H9 (cell line): ENCODE data around the gene PDE4B. TPM values are rescaled to one million over a fixed set of nuclear protein-coding genes. Genes with fewer than 3 reads are reported as not detected.

ENCODE experiments used
- DNase-seq: peaks from one replicate; pipeline ENCODE4 v3.0.0-alpha.2; 2017
- H2AFZ ChIP-seq: one replicate; pipeline ENCODE4 v1.6.1; 2013; ENCODE audit warnings: mild to moderate bottlenecking, low read length, control low read depth, moderate library complexity
- H2AK5ac ChIP-seq: 2 replicates; pipeline ENCODE4 v1.6.1; 2013; ENCODE audit warnings: low read length, control low read depth, mixed read lengths; ENCODE audit not compliant: insufficient read length
- H2BK120ac ChIP-seq: one replicate; pipeline ENCODE4 v1.6.1; 2013; ENCODE audit warnings: low read depth, mild to moderate bottlenecking, low read length, control low read depth, inconsistent platforms; ENCODE audit not compliant: poor library complexity, severe bottlenecking
- H2BK12ac ChIP-seq: 2 replicates; pipeline ENCODE4 v1.6.1; 2013; ENCODE audit warnings: low read length, control low read depth, mixed read lengths, low read depth; ENCODE audit not compliant: insufficient read length
- H2BK15ac ChIP-seq: 2 replicates; pipeline ENCODE4 v1.6.1; 2013; ENCODE audit warnings: low read depth, low read length, control low read depth
- H2BK20ac ChIP-seq: one replicate; pipeline ENCODE4 v1.6.1; 2013; ENCODE audit warnings: low read depth, mild to moderate bottlenecking, low read length, control low read depth, inconsistent platforms; ENCODE audit not compliant: poor library complexity, severe bottlenecking
- H2BK5ac ChIP-seq: 2 replicates; pipeline ENCODE4 v1.6.1; 2013; ENCODE audit warnings: low read length, control low read depth, mixed read lengths; ENCODE audit not compliant: insufficient read length
- H3K14ac ChIP-seq: 2 replicates; pipeline ENCODE4 v1.6.1; 2013; ENCODE audit warnings: low read length, control low read depth; ENCODE audit not compliant: insufficient read depth
- H3K18ac ChIP-seq: 2 replicates; pipeline ENCODE4 v1.6.1; 2013; ENCODE audit warnings: low read depth, mild to moderate bottlenecking, mixed read lengths, low read length, control low read depth; ENCODE audit not compliant: insufficient read length
- H3K23ac ChIP-seq: 2 replicates; pipeline ENCODE4 v1.6.1; 2013; ENCODE audit warnings: low read length, control low read depth, mixed read lengths, low read depth; ENCODE audit not compliant: insufficient read length
- H3K23me2 ChIP-seq: 2 replicates; pipeline ENCODE4 v1.6.1; 2013; ENCODE audit warnings: low read depth, mild to moderate bottlenecking, mixed read lengths, low read length, control low read depth; ENCODE audit not compliant: insufficient read length, poor library complexity, severe bottlenecking
- H3K27ac ChIP-seq: 2 replicates; pipeline ENCODE4 v1.5.1; 2013; ENCODE audit warnings: low read length, control low read depth, mixed read lengths, low read depth; ENCODE audit not compliant: insufficient read length
- H3K27me3 ChIP-seq: 2 replicates; pipeline ENCODE4 v1.6.1; 2013; ENCODE audit warnings: low read length, control low read depth, inconsistent platforms; ENCODE audit not compliant: insufficient read depth
- H3K4ac ChIP-seq: 2 replicates; pipeline ENCODE4 v1.6.1; 2013; ENCODE audit warnings: low read depth, mild to moderate bottlenecking, control low read depth, inconsistent platforms, low read length, moderate library complexity
- H3K4me1 ChIP-seq: 2 replicates; pipeline ENCODE4 v1.6.1; 2013; ENCODE audit warnings: low read length, control low read depth, inconsistent platforms; ENCODE audit not compliant: insufficient read depth
- H3K4me2 ChIP-seq: 2 replicates; pipeline ENCODE4 v1.6.1; 2013; ENCODE audit warnings: low read length, control low read depth, mixed read lengths; ENCODE audit not compliant: insufficient read length, insufficient read depth
- H3K56ac ChIP-seq: 2 replicates; pipeline ENCODE4 v1.6.1; 2013; ENCODE audit warnings: low read depth, mild to moderate bottlenecking, mixed read lengths, low read length, control low read depth; ENCODE audit not compliant: insufficient read length
- H3K79me1 ChIP-seq: 2 replicates; pipeline ENCODE4 v1.6.1; 2013; ENCODE audit warnings: low read depth, mild to moderate bottlenecking, moderate library complexity, low read length, control low read depth, inconsistent platforms; ENCODE audit not compliant: insufficient read depth, poor library complexity, severe bottlenecking
- H3K79me2 ChIP-seq: 2 replicates; pipeline ENCODE4 v1.6.1; 2013; ENCODE audit warnings: low read length, control low read depth, inconsistent platforms; ENCODE audit not compliant: insufficient read depth
- H3K9ac ChIP-seq: 2 replicates; pipeline ENCODE4 v1.6.1; 2013; ENCODE audit warnings: low read length, control low read depth, mixed read lengths; ENCODE audit not compliant: insufficient read length; ENCODE audit errors: extremely low read depth
- H3K9me3 ChIP-seq: one replicate; pipeline ENCODE4 v1.6.1; 2013; ENCODE audit warnings: low read depth, low read length, inconsistent platforms; ENCODE audit not compliant: control insufficient read depth
- H3T11ph ChIP-seq: one replicate; pipeline ENCODE4 v1.6.1; 2013; ENCODE audit warnings: mild to moderate bottlenecking, low read length, control low read depth, inconsistent platforms
- H4K20me1 ChIP-seq: one replicate; pipeline ENCODE4 v1.6.1; 2013; ENCODE audit not compliant: control insufficient read depth, insufficient read length, insufficient read depth
- H4K5ac ChIP-seq: 2 replicates; pipeline ENCODE4 v1.6.1; 2013; ENCODE audit warnings: low read depth, mild to moderate bottlenecking, mixed read lengths, low read length, control low read depth; ENCODE audit not compliant: insufficient read length
- H4K8ac ChIP-seq: replicated peaks from 2 replicates; pipeline ENCODE4 v1.6.1; 2013; ENCODE audit warnings: low read length, control low read depth, mixed read lengths, low read depth; ENCODE audit not compliant: insufficient read length
- H4K91ac ChIP-seq: 2 replicates; pipeline ENCODE4 v1.6.1; 2013; ENCODE audit warnings: low read depth, mild to moderate bottlenecking, moderate library complexity, mixed read lengths, low read length, control low read depth; ENCODE audit not compliant: insufficient read length
- H3K27ac Mint-ChIP-seq, 3 experiments: 2 replicates in 2 of 3; 3 replicates in 1 of 3; pipeline ENCODE4 v1.8.0; 2020 to 2021; ENCODE audit warnings: mixed read lengths in 3 of 3, mild to moderate bottlenecking in 1 of 3, moderate library complexity in 1 of 3
- H3K27me3 Mint-ChIP-seq: 2 replicates; pipeline ENCODE4 v1.8.0; 2021; ENCODE audit warnings: low read depth, mild to moderate bottlenecking, moderate library complexity, mixed read lengths
- H3K36me3 Mint-ChIP-seq, 3 experiments: 2 replicates in 2 of 3; 3 replicates in 1 of 3; pipeline ENCODE4 v1.8.0; 2020 to 2021; ENCODE audit warnings: low read depth in 3 of 3, mixed read lengths in 3 of 3; ENCODE audit not compliant: insufficient read depth in 1 of 3
- H3K4me1 Mint-ChIP-seq, 2 experiments: 2 replicates each; pipeline ENCODE4 v1.8.0; 2020; ENCODE audit warnings: mixed read lengths in 2 of 2
- H3K4me3 Mint-ChIP-seq, 2 experiments: 2 replicates in 1 of 2; 3 replicates in 1 of 2; pipeline ENCODE4 v1.8.0; 2020 to 2021; ENCODE audit warnings: mild to moderate bottlenecking in 2 of 2, mixed read lengths in 2 of 2, moderate library complexity in 1 of 2
- H3K9me3 Mint-ChIP-seq, 2 experiments: 2 replicates in 1 of 2; 3 replicates in 1 of 2; pipeline ENCODE4 v1.8.0; 2020; ENCODE audit warnings: mild to moderate bottlenecking in 2 of 2, mixed read lengths in 2 of 2, moderate library complexity in 1 of 2
- CTCF ChIP-seq: fragments of 200-600 bp; sonication (generic); conservative IDR thresholded peaks from 3 replicates; pipeline ENCODE4 v1.8.0; 2021; ENCODE audit warnings: antibody characterized with exemption, mild to moderate bottlenecking
- WGBS: extraction: QIAGEN DNeasy Blood & Tissue Kit; methylation state at CpG from one replicate; pipeline ENCODE4 v1.1.7; 2013; ENCODE audit warnings: missing lambda C conversion rate, low lambda C conversion rate, mixed read lengths; ENCODE audit not compliant: insufficient read length; ENCODE audit errors: extremely low coverage; 5-methylcytosine and 5-hydroxymethylcytosine counted together
- total RNA-seq: library from RNA; stranded (reverse); gene quantifications from 2 replicates; pipeline ENCODE4 v1.2.1, GENCODE V29; 2021

Gene PDE4B
- total RNA-seq, 1 experiment from 2014 or later, result 19.8 TPM

GRCh38 chr1:66422804-66423203 is 630.1 kb downstream of the PDE4B start:
- Histone ChIP-seq H3K23me2 (no peaks in the 10 kb centered on the region), H2BK12ac (no peak overlapping the region), H3K9me3 (peaks cover 6% of the 10 kb centered on the region), H2AFZ (no peak overlapping the region), H2BK15ac (no peak overlapping the region), H2BK5ac (no peak overlapping the region), H4K91ac (no peak overlapping the region), H2BK20ac (no peak overlapping the region), H4K5ac (no peak overlapping the region), H3K56ac (no peak overlapping the region), H3K18ac (no peak overlapping the region), H3K79me2 (no peaks in the 10 kb centered on the region), H3K23ac (no peak overlapping the region), H3K9ac (no peak overlapping the region), H3K27ac (no peak overlapping the region), H3K4me2 (no peak overlapping the region), H2BK120ac (no peak overlapping the region), H4K20me1 (no peaks in the 10 kb centered on the region), H3K4ac (no peak overlapping the region), H3K4me1 (peaks cover 4% of the 10 kb centered on the region; the same call in 1 of the 2 replicates), H3K79me1 (no peaks in the 10 kb centered on the region), H3T11ph (no peak overlapping the region), H3K27me3 (no peaks in the 10 kb centered on the region), H4K8ac (no peak overlapping the region), H2AK5ac (no peak overlapping the region), H3K14ac (no peak overlapping the region)
- Mint-ChIP-seq H3K4me1 (peaks cover 29 to 30% of the 10 kb centered on the region in 2 experiments), H3K36me3 (peaks cover 18 to 42% (median 23%) of the 10 kb centered on the region in 3 experiments; a peak in 6 of 7 replicates), H3K27me3 (peaks cover 3% of the 10 kb centered on the region), H3K4me3 (no peak overlapping the region), H3K27ac (no peak overlapping the region; a peak in 2 of 7 replicates), H3K9me3 (peaks cover 24 to 32% of the 10 kb centered on the region in 2 experiments)
- WGBS, result no CpG with 5 or more reads among the region's 4 CpGs
- DNase-seq, result no peak
- no peak for TF ChIP-seq CTCF
